Measurements from ENCODE around the gene RIMBP2. TPM values are rescaled to one million over a fixed set of nuclear protein-coding genes. Genes with fewer than 3 reads are reported as not detected.

RIMBP2 gene
- total and polyA plus RNA-seq, 4 donors = 0.05 to 2.9 (median 0.95) TPM

GRCh38 chr12:130651188-130651959 is 64.7 kb downstream of the RIMBP2 start:
- TF ChIP-seq CTCF (IDR thresholded peaks at IDR 0.05; ENCODE audit: control extremely low read depth, extremely low read depth) = no peak
- DNase-seq = no peak
- Histone ChIP-seq H3K9ac (ENCODE audit: insufficient read depth in 1 of 2, low read length in 2 of 2) (no peak overlapping the region), H3K27ac (ENCODE audit: low read depth in 1 of 2, low read length in 1 of 2) (no peak overlapping the region), H3K9me3 (ENCODE audit: control insufficient read depth in 4 of 4, insufficient read depth in 3 of 4, low read length in 3 of 4) (peaks cover 0 to 5% (median 0%) of the 10 kb centered on the region in 4 donors), H3K36me3 (ENCODE audit: control insufficient read depth in 4 of 4, insufficient read depth in 4 of 4, low read length in 4 of 4) (no peaks in the 10 kb centered on the region), H3K4me3 (no peak overlapping the region), H3K4me1 (ENCODE audit: control insufficient read depth in 5 of 5, insufficient read depth in 5 of 5, low read length in 5 of 5) (no peaks in the 10 kb centered on the region), H3K27me3 (ENCODE audit: control insufficient read depth in 3 of 3, insufficient read depth in 3 of 3, low read length in 2 of 3) (peaks cover 0 to 7% (median 0%) of the 10 kb centered on the region in 3 donors)
- ATAC-seq (ENCODE audit: insufficient read depth, low FRiP score) = no peak
- WGBS, 2 donors = 86 to 92% methylated on average over 16 of the region's 16 CpGs

GRCh38 chr12:130650131-130650530 is 66.0 kb downstream of the RIMBP2 start:
- Histone ChIP-seq H3K9ac (ENCODE audit: insufficient read depth in 1 of 2, low read length in 2 of 2) (no peak overlapping the region), H3K9me3 (ENCODE audit: control insufficient read depth in 4 of 4, insufficient read depth in 3 of 4, low read length in 3 of 4) (peaks cover 0 to 5% (median 0%) of the 10 kb centered on the region in 4 donors), H3K27me3 (ENCODE audit: control insufficient read depth in 3 of 3, insufficient read depth in 3 of 3, low read length in 2 of 3) (peaks cover 0 to 7% (median 0%) of the 10 kb centered on the region in 3 donors), H3K4me1 (ENCODE audit: control insufficient read depth in 5 of 5, insufficient read depth in 5 of 5, low read length in 5 of 5) (no peaks in the 10 kb centered on the region), H3K4me3 (no peak overlapping the region), H3K27ac (ENCODE audit: low read depth in 1 of 2, low read length in 1 of 2) (no peak overlapping the region), H3K36me3 (ENCODE audit: control insufficient read depth in 4 of 4, insufficient read depth in 4 of 4, low read length in 4 of 4) (no peaks in the 10 kb centered on the region)
- no peak for DNase-seq
- no peak for ATAC-seq (ENCODE audit: insufficient read depth, low FRiP score)
- 68 to 72% methylated on average over 9 of the region's 9 CpGs for WGBS, 2 donors
- no peak for TF ChIP-seq CTCF (IDR thresholded peaks at IDR 0.05; ENCODE audit: control extremely low read depth, extremely low read depth)

- no peak for DNase-seq
- no peak for TF ChIP-seq CTCF (IDR thresholded peaks at IDR 0.05; ENCODE audit: control extremely low read depth, extremely low read depth)
- no peak overlapping the region for H3K9ac ChIP-seq (ENCODE audit: insufficient read depth in 1 of 2, low read length in 2 of 2)
Measured at GRCh38 chr12:130649101-130650045, 66.7 kb downstream of the RIMBP2 start.

More at GRCh38 chr12:130649101-130650045, 66.7 kb downstream of the RIMBP2 start:
- 92 to 95% methylated on average over 36 to 37 of the region's 37 CpGs for WGBS, 2 donors
- Histone ChIP-seq H3K4me1 (ENCODE audit: control insufficient read depth in 5 of 5, insufficient read depth in 5 of 5, low read length in 5 of 5) (no peaks in the 10 kb centered on the region), H3K27me3 (ENCODE audit: control insufficient read depth in 3 of 3, insufficient read depth in 3 of 3, low read length in 2 of 3) (peaks cover 0 to 7% (median 0%) of the 10 kb centered on the region in 3 donors), H3K4me3 (no peak overlapping the region), H3K27ac (ENCODE audit: low read depth in 1 of 2, low read length in 1 of 2) (no peak overlapping the region), H3K36me3 (ENCODE audit: control insufficient read depth in 4 of 4, insufficient read depth in 4 of 4, low read length in 4 of 4) (no peaks in the 10 kb centered on the region), H3K9me3 (ENCODE audit: control insufficient read depth in 4 of 4, insufficient read depth in 3 of 4, low read length in 3 of 4) (peaks cover 0 to 2% (median 0%) of the 10 kb centered on the region in 4 donors)
- ATAC-seq (ENCODE audit: insufficient read depth, low FRiP score) = no peak

Measured in lung (tissue), 12 donors.